BLaER1 treated with 17β-estradiol and CSF1 and Interleukin-3, amounts not matched to agents 10 nM and 100 nM (cell line): ENCODE data around the gene RAD50.
"Not testable (repeated sequence)": the region's sequence is repeated elsewhere in the genome, so short reads cannot be mapped to it uniquely, and the experiment has no call there.

Experiments used
- H3K27ac ChIP-seq, 11 experiments: shearing (Covaris generic); formaldehyde crosslinking; 2 replicates each; pipeline ENCODE4 v1.8.1; 2022
- H3K27me3 ChIP-seq, 11 experiments: shearing (Covaris generic); formaldehyde crosslinking; 2 replicates each; pipeline ENCODE4 v1.8.1; 2022
- H3K36me3 ChIP-seq, 11 experiments: shearing (Covaris generic); formaldehyde crosslinking; 2 replicates each; pipeline ENCODE4 v1.8.1; 2022
- H3K4me1 ChIP-seq, 10 experiments: shearing (Covaris generic); formaldehyde crosslinking; 2 replicates each; pipeline ENCODE4 v1.8.1; 2022
- H3K4me2 ChIP-seq, 11 experiments: shearing (Covaris generic); formaldehyde crosslinking; 2 replicates each; pipeline ENCODE4 v1.8.1; 2022
- H3K4me3 ChIP-seq, 10 experiments: shearing (Covaris generic); formaldehyde crosslinking; 2 replicates each; pipeline ENCODE4 v1.8.1; 2022
- H3K9ac ChIP-seq, 11 experiments: shearing (Covaris generic); formaldehyde crosslinking; 2 replicates each; pipeline ENCODE4 v1.8.1; 2022
- H3K9me3 ChIP-seq, 11 experiments: shearing (Covaris generic); formaldehyde crosslinking; replicated peaks in 1 of 11; 2 replicates each; pipeline ENCODE4 v1.8.1; 2022
- H4K20me1 ChIP-seq, 11 experiments: shearing (Covaris generic); formaldehyde crosslinking; 2 replicates each; pipeline ENCODE4 v1.8.1; 2022
- Cebpa-rat ChIP-seq, 11 experiments: shearing (Covaris generic); IDR thresholded peaks; 2 replicates each; pipeline ENCODE4 v1.8.1; 2022

The RAD50 gene

GRCh38 chr5:132549576-132549975 lies 7.2 kb upstream of the RAD50 start:
- Histone ChIP-seq H3K36me3 (no peaks in the 10 kb centered on the region), H3K27ac (no peak overlapping the region), H3K4me2 (no peak overlapping the region), H3K4me3 (no peak overlapping the region), H3K9me3 (0 out of 22 replicates have a peak, but pooled peaks cover 0 to 5% (median 0%) of the 10 kb centered on the region in 11 experiments), H4K20me1 (no peaks in the 10 kb centered on the region), H3K27me3 (no peaks in the 10 kb centered on the region), H3K9ac (no peak overlapping the region), H3K4me1 (0 out of 20 replicates have a peak, but pooled peaks cover 0 to 3% (median 0%) of the 10 kb centered on the region in 10 experiments)
- TF ChIP-seq Cebpa-rat (IDR thresholded peaks at IDR 0.05), result no peak

GRCh38 chr5:132556153-132556762 lies 519 bp upstream of the RAD50 start:
- Histone ChIP-seq H3K9me3 (peaks cover 0 to 7% (median 3%) of the 10 kb centered on the region in 11 experiments; a peak in 7 of 22 replicates), H3K4me1 (peaks cover 10 to 24% (median 15%) of the 10 kb centered on the region in 10 experiments), H3K27me3 (no peaks in the 10 kb centered on the region), H3K9ac (peak overlapping the region; percentile 76 to 89 (median 85); a peak in 20 of 22 replicates), H3K4me3 (peak overlapping the region; percentile 64 to 77 (median 72)), H4K20me1 (no peaks in the 10 kb centered on the region), H3K36me3 (peaks cover 10 to 21% (median 17%) of the 10 kb centered on the region in 11 experiments), H3K4me2 (peak overlapping the region; percentile 88 to 99 (median 93)), H3K27ac (peak overlapping the region; percentile 74 to 91 (median 85); a peak in 21 of 22 replicates)
- no peak for TF ChIP-seq Cebpa-rat (IDR thresholded peaks at IDR 0.05)

GRCh38 chr5:132557478-132558172 lies 848 bp downstream of the RAD50 start:
- no peaks in the 10 kb centered on the region for H3K27me3 ChIP-seq
- peak overlapping the region; percentile 88 to 99 (median 93) for H3K4me2 ChIP-seq
- peak overlapping the region; percentile 64 to 77 (median 72) for H3K4me3 ChIP-seq
- H3K4me1 ChIP-seq, result peaks cover 10 to 24% (median 15%) of the 10 kb centered on the region in 10 experiments
- H3K27ac ChIP-seq, result peak overlapping the region; percentile 74 to 91 (median 85)
- peaks cover 11 to 21% (median 14%) of the 10 kb centered on the region in 11 experiments; a peak in 19 of 22 replicates for H3K9me3 ChIP-seq
- H4K20me1 ChIP-seq, result no peaks in the 10 kb centered on the region
- peaks cover 24 to 35% (median 30%) of the 10 kb centered on the region in 11 experiments for H3K36me3 ChIP-seq
- peak overlapping the region; percentile 76 to 89 (median 85) for H3K9ac ChIP-seq
- no peak for TF ChIP-seq Cebpa-rat (IDR thresholded peaks at IDR 0.05)

GRCh38 chr5:132559383-132560060 lies 2.7 kb downstream of the RAD50 start:
- Histone ChIP-seq H3K4me2 (peak overlapping the region in 2 of 11 experiments; percentile 11 to 13; a peak in 1 of 22 replicates), H4K20me1 (no peaks in the 10 kb centered on the region), H3K36me3 (peaks cover 43 to 54% (median 49%) of the 10 kb centered on the region in 11 experiments), H3K9me3 (peaks cover 27 to 40% (median 33%) of the 10 kb centered on the region in 11 experiments), H3K4me1 (peaks cover 10 to 24% (median 15%) of the 10 kb centered on the region in 10 experiments), H3K27me3 (no peaks in the 10 kb centered on the region), H3K27ac (no peak overlapping the region), H3K4me3 (no peak overlapping the region), H3K9ac (no peak overlapping the region)
- no peak for TF ChIP-seq Cebpa-rat (IDR thresholded peaks at IDR 0.05)

DNA sequence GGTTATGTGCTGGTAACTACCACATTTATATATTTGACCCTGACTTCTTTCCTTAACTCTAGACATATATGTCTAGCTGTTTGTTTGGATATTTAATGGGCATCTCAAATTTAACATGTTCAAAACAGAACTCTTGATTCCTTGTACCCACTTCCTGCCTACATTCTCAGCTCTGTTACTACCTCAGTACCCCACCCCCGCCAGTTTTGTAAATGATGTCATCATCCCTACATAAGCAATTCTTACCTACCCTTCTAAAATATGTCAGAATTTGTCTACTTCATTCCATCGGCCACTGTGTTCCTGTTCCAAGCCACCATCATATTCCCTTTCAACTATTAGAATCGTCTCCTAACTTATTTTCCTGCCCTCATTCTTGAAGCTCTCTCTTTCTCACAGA lies 4.8 kb downstream of the RAD50 start:
- Histone ChIP-seq H3K27ac (no peak overlapping the region), H3K4me1 (peaks cover 10 to 22% (median 15%) of the 10 kb centered on the region in 10 experiments), H3K27me3 (no peaks in the 10 kb centered on the region), H4K20me1 (no peaks in the 10 kb centered on the region), H3K36me3 (peaks cover 60 to 74% (median 70%) of the 10 kb centered on the region in 11 experiments), H3K9ac (no peak overlapping the region), H3K4me3 (no peak overlapping the region), H3K9me3 (peaks cover 36 to 50% (median 40%) of the 10 kb centered on the region in 11 experiments), H3K4me2 (no peak overlapping the region)
- no peak for TF ChIP-seq Cebpa-rat (IDR thresholded peaks at IDR 0.05)

- H3K27ac ChIP-seq, H3K4me1 ChIP-seq, H3K27me3 ChIP-seq, H4K20me1 ChIP-seq, H3K9ac ChIP-seq, H3K4me2 ChIP-seq, H3K4me3 ChIP-seq: not testable (repeated sequence)
- Histone ChIP-seq H3K36me3 (peaks cover 69 to 100% (median 85%) of the 10 kb centered on the region in 11 experiments), H3K9me3 (peaks cover 36 to 50% (median 40%) of the 10 kb centered on the region in 11 experiments)
These were observed 7.8 kb downstream of the RAD50 start for GRCh38 chr5:132564555-132564954.

DNA sequence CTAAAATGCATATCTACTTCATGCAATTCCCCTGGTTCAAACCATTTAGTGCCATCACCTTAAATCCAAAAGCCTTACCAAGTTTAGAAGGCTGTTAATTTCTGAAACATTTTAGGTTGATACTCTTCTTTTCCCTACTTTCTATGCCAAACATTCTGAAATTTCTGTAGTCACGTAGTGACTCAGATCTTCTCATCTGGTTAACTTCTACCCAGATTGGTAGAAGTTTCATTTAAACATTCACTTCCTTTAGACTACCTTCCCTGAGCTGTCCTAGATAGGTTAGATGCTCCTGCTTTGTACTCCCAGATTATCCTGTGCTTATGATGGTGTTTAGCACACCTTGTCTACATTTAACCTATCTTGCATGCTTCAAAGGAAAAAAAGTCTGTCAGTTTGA lies 9.9 kb downstream of the RAD50 start:
- H3K36me3 ChIP-seq, result peaks cover 63 to 100% (median 76%) of the 10 kb centered on the region in 11 experiments
- H3K27ac ChIP-seq, result no peak overlapping the region
- H3K4me2 ChIP-seq, result no peak overlapping the region
- H3K4me3 ChIP-seq, result no peak overlapping the region
- TF ChIP-seq Cebpa-rat (IDR thresholded peaks at IDR 0.05), result no peak
- no peaks in the 10 kb centered on the region for H3K4me1 ChIP-seq
- no peak overlapping the region for H3K9ac ChIP-seq
- no peaks in the 10 kb centered on the region for H3K27me3 ChIP-seq
- 0 out of 22 replicates have a peak, but pooled peaks cover 0 to 4% (median 0%) of the 10 kb centered on the region in 11 experiments for H4K20me1 ChIP-seq
- H3K9me3 ChIP-seq, result peaks cover 34 to 39% (median 37%) of the 10 kb centered on the region in 11 experiments

- Histone ChIP-seq H3K9me3 (peaks cover 5 to 21% (median 17%) of the 10 kb centered on the region in 11 experiments; a peak in 18 of 22 replicates), H3K36me3 (peaks cover 57 to 97% (median 78%) of the 10 kb centered on the region in 11 experiments), H3K4me3 (no peak overlapping the region)
These were observed 19.3 kb downstream of the RAD50 start for GRCh38 chr5:132576123-132576522.

DNA sequence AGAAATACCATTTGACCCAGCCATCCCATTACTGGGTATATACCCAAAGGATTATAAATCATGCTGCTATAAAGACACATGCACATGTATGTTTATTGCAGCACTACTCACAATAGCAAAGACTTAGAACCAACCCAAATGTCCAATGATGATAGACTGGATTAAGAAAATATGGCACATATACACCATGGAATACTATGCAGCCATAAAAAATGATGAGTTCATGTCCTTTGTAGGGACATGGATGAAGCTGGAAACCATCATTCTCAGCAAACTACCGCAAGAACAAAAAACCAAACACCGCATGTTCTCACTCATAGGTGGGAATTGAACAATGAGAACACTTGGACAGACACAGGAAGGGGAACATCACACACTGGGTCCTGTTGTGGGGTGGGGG lies 27.8 kb downstream of the RAD50 start:
- H3K4me2 ChIP-seq, H3K4me1 ChIP-seq, H3K27me3 ChIP-seq, H3K4me3 ChIP-seq, H3K27ac ChIP-seq, H3K9ac ChIP-seq, H3K9me3 ChIP-seq, H4K20me1 ChIP-seq: not testable (repeated sequence)
- H3K36me3 ChIP-seq, result peaks cover 46 to 99% (median 75%) of the 10 kb centered on the region in 11 experiments

More at GRCh38 chr5:132576123-132576522, 19.3 kb downstream of the RAD50 start:
- Histone ChIP-seq H3K27me3 (no peaks in the 10 kb centered on the region), H3K9ac (no peak overlapping the region), H3K27ac (no peak overlapping the region), H3K4me1 (no peaks in the 10 kb centered on the region), H4K20me1 (no peaks in the 10 kb centered on the region), H3K4me2 (no peak overlapping the region)
- no peak for TF ChIP-seq Cebpa-rat (IDR thresholded peaks at IDR 0.05)
